GM18502 (cell line): ENCODE measurements around the gene ATP7B.
"Not testable (repeated sequence)": the region's sequence is repeated elsewhere in the genome, so short reads cannot be mapped to it uniquely, and the experiment has no call there.

Experiments
- ATAC-seq: cut with Tn5 transposase; IDR thresholded peaks from one replicate; pipeline ENCODE4 v1.9.1; 2021; ENCODE audit warnings: mild to moderate bottlenecking; ENCODE audit not compliant: unreplicated experiment, poor library complexity

ATP7B gene

DNA sequence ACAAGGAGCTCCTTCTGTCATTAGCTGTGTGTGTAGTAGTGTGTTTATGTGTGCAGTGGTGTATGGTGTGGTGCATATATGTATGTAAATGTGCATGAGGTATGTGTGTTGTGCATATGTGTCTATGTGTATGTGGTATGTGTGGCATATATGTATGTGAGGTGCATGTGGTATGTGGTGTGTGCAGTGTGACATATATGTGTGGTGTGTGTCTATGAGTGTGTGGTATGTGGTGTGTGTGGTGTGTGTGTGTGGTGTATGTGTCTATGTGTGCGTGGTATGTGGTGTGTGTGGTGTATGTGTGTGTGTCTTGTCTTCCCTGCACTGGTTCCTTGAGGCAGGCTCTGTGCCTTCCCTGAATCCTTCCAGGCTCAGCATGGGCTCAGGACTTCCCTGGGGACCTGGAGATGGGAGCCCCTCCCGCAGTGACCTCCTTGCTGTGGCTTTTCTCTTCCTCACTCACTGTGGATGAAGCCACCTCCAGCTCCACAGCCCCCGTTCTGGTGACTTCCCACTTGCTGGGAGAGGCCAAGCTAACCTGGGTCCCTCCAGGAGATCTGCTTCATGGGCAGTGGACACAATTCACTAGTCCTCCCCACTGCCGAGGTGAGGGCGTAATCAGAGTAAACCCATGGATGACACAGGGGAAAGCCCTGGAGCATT is 85.3 kb downstream of the ATP7B start:
- no peak for ATAC-seq

DNA sequence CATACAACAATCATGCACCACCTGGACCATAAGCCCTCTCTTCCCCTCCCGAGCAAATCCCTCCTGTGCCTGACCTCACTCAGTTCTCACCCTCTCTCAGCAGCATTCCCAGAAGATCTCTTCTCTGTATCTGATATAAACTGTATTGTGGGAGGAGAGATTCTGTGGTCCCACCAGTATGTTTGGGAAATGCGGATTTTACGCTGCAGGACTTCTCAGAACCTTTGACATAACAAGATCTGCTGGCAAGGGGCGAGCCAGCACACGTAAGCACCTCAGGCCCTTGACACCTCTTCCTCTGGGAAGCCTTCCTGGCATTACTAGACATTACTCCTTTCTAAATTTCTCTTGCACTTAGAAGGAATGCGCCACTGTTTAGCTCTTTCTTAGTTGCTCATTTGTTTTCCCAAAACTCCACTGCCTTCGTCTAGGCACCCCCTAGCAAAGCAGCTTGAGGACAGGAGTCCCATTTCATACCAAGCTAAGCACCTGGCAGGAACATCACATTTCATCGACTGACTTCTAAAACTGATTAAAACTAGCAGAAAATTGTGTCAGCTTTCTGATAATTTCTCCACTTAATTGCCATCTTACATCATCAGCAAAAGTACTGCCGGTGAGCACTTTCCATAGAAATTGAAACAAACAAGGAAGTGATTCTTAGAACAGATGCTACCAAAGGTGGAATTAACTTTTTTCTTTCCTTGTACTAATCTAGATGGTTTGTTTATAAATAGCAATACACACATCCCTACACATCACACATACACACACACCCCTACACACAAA is 86.3 kb downstream of the ATP7B start:
- no peak for ATAC-seq

DNA sequence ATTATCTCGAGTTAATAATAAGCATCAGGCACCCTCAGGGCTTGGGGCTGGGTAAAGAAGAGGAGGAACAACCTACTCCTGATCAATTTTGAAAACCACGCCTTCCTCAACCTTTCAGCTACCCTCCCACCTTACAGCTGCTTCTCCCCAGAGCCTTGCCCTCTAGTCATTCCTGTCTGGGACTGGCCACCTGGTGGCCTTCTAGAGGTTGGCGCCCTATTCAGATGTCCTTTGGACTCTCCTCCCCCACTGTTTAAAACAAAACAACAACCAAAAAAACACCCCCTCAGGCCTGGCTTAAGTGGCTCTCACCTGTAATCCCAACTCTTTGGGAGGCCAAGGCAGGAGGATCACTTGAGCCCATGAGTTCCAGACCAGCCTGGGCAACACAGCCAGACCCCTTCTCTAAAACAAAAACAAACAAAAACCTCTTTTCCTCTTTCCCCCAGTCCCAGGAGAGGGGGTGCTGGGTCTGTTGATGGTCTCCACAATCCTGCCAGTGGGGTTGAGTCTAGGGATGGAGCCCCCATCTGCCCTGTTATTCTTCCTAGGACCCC is 87.2 kb downstream of the ATP7B start:
- no peak for ATAC-seq

DNA sequence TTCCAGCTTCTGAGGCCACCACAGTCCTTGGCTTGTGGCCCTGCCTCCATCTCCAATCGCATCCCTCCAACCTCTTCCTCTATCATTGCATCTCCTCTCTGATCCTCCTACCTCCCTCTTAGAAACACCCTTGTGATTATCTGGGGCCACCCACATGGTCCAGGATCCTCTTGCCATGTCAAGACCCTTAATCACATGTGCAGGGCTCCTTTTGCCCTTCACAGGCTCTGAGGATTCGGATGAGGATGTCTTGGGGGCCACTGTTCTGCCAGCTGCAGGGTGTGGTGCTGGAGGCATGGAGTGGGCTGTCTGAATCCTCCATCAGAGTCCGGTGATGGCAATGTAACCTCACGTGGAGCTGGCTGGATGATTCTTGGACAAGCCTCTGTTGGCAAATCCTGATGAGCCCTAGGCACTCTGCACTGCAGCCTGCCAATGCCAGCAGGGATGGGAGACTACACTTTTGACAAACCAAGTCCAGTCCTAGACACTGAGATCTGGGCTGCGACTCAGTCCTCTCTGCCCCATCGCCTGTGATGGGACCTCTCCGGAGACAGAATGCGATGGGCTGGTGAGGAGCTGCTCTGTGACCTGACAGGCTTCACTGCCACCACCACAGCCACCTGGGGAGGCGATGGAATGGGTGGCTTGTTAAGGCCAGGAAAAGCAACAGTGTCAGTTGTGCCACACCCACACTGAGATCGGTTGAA is 88.3 kb downstream of the ATP7B start:
- ATAC-seq, result no peak

DNA sequence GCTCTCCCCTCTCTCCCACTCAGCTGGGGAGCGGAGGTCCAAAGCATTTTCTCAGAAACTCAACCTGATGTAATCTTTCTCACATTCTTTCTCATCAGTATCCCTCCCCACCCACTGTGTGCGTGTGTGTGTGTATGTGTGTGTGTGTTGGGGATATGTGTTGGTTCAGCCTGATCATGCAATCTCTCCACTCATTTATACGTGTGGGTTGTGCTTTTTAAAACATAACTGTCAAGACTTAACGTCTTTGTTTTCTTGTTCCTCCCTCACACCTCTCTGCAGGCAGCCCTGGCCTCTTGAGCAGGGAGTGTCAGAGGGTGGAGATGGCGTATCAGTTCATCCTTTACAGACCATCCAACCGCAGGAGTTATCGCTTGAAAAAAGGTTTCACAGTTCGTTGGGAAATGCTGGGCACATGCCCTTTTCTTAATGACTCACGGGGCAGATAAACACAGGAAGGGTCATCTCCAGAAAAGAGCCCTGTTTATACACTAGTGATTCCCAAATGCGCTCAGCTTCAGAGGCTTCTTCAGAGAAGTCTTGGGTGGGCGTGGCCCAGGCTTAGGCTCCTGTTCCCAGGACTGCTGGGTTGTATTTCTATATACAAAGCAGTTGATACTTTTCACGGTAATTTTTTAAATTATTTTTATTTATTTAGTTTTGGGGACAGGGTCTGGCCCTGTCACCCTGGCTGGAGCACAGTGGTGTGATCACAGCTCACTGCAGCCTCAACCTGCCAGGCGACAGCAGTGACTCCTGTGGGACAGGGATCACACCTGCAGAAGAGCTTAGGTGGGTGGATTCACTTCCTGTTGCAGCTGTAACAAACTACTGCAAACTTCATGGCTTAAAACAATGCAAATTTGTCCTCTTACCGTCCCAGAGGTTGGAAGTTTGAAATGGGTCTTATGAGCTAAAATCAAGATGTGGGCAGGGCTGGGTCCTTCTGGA is 89.2 kb downstream of the ATP7B start:
- no peak for ATAC-seq

DNA sequence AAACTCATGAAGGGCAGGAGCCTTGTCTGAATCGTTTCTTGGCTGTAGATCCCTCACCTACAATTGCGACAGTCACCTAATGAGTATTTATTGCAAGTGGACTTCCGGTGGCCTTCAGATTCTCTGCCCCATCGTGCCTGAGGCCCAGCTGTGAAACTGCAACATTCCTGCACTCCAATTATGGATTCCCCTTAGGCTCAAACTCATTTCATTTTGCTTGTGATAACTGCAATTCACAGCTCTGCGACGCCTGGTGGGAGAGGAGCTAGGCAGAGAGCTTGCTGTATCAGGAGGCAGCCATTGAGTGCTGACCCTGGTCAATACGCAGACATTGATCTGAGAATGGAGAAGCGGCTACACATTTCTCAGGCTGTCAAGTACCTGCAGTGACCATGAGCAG is 90.5 kb downstream of the ATP7B start:
- ATAC-seq, result no peak

DNA sequence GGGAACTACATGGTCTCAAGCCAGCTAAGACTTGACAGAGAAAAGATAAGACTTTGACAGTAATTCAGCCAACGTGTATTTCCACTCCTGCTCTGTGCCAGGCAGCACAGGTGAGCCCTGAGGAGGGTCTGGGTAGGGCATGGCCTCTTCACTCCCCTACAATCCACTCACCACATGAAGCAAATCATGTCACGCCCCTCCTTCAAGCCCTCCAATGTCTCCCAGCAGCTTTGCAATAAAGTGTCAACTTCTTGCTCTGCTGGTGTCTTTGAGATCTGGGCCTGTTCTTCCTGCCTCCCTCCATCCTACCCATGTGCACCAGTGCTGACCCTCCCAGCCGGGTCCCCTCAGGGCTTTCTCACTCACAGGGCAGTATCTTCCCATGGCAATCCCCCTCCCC is 91.0 kb downstream of the ATP7B start:
- no peak for ATAC-seq

DNA sequence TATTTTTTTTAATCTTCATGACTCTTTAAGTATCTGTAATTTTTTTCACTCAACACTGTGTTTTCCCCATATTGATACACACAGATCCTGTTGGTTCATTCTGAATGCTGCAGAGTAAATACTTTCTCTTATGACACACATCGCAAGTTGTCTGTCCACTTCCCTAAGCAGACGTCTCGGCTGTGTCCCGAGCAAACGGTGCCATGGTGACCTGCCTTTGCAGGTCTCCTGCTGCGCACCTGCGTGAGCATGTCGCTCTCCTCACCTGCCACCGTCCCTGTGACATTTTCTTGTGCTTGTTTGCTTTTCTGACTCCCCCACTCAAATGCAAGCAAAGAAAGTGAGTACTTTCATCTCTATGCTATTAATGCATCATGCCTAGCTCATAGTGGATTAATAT is 91.7 kb downstream of the ATP7B start:
- ATAC-seq, result no peak

DNA sequence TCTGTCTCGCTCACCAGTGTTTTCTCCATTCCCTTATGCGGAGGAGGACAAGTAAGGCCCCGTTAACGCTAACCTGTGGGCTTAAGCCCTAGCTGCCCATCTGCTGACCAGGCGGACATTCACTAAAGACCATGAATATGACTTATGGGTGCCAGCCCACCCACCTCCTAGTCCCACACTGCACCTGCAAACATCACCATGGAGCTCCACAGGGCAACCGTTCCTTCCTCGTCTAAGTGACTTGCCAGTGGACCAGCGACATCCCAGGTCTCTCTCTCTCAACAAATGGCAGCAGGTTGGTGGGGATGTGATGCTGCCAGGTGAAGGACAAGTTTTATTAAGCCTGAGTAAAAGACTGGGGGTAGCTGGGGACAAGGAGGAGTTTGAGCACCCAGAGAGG is 94.3 kb downstream of the ATP7B start:
- no peak for ATAC-seq

DNA sequence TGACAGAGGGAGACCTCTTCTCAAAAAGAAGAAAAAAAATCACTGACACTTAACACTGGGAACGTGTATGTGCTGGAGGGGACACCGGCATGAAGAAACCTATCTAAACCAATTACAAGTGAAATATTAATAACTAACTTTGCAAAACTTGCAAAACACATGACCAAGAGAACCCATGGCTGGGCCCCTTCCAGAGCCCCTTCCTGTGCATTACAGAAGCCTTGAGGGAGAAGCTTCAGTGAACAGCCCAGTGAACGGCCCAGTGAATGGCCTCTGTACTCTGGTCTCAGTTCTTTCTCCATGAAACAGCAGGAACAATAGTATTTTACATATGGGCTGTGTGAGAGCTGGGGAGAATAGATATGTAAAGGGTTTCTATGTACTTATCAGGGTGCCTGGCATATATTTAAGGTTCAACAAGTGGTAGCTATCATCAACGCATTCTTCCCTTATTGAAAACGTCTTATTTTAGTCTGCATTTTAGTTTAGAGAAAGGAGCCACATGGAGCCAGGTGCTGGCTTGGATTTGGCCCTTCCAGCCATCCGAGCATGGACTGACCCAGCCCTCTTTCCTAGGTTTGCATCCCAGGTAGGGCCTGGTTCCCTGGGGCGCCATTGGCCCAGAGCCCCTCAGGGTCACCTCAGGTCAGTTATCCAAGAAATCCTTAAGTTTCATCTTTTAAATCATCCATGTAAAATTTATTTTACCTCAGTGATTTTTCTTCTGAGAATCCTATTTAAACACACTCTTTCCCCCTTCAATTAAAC is 95.0 kb downstream of the ATP7B start:
- ATAC-seq, result no peak

DNA sequence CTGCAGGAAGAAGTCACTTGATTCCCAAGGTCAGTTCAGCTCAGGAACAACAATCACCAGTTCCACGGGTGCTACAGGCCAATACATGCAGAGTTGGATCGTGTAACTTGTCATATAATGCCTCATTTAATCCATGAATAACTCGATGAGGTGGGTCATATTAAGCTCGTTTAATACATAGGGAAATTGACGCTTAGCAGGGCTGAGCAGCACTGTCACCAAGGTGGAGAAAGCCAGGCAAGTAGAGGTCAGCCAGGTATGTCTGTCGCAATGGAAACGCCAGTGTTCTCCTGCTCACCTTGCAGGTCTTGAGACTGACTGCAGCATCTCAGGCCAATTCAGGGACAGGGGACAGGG is 97.1 kb downstream of the ATP7B start:
- ATAC-seq, result no peak

DNA sequence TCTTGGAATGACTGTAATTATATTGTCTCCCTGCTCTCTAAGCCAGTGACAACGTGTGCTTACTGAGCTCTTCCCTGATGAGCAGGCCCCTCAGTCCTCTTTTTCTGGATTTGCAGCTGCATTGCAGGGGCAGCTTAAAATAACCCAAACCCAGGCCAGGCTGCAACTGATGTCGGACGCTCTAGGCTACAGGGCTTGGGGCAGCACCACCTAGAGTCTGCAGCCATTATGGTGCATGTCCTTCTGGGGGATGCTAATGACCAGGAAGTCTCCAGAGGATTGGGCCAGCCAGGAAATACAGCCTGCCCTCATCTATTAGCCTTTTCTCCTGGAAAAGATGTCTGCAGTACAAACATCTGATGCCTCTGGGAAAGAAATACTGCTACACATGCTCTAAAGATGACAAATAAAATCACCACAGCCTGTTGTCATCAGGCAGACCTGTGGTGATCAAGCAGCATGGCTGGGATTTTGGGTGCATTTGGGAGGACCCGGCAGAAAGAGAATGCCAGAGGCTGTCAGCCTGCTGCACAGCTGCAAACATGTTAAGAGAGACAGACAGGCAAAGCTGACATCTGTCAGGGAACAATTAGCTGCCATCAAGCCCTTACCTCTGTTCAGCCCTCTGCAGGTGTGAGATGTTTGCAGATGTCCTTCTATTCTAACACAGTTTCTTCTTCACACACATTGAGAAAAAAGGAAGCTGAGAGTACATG is 97.7 kb downstream of the ATP7B start:
- no peak for ATAC-seq

DNA sequence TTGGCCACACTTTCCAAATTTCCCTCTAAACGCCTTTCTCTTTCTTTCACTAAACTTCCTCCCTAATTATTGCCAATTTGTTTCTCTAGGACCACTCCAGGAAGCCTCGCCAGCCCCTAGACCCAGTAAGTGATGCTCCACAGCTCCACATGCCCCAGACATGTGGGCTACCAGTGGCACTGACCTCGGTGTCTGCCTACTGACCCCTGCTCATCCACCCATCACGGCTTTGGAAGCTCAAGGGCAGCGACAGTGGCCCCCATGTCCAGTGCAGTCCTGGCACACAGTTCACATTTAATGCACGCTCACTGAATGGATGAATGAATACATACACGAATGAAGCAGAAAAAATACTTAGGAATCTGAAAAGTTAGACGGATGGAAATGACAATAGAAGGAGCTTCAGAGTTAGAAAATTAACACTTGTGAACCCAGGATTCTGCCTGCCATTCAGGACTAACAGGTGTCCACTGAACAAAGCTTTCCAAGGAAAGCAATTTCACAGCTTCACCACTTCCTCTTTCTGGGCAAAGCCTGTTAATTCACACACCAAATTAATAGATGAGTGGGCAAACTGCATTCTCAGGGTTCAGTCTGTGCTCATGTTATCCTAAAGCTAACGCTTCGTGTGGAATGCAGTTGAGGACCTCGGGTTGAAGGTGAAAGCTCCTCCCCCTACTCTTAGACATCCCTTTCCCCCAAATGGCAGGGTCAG is 98.6 kb downstream of the ATP7B start:
- ATAC-seq, result no peak

DNA sequence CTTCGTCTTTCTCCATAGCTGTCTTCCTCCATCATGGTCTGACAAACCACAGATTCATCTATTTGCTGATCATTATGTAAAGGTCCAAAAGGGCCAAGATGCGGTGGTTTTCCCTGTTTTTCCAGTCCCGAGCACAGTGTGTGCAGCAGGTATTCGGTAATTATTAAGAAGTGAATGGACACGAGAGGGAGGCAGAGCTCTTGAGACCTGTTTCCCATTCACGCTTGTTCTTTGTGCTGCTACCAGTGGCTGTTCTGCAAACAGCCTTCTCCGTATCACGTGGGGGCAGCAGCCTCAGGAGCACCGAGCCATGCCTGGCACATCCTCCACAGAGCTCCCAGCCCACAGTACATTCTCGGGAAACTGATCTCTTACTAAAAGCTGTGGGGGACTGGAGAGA is 99.2 kb downstream of the ATP7B start:
- no peak for ATAC-seq

DNA sequence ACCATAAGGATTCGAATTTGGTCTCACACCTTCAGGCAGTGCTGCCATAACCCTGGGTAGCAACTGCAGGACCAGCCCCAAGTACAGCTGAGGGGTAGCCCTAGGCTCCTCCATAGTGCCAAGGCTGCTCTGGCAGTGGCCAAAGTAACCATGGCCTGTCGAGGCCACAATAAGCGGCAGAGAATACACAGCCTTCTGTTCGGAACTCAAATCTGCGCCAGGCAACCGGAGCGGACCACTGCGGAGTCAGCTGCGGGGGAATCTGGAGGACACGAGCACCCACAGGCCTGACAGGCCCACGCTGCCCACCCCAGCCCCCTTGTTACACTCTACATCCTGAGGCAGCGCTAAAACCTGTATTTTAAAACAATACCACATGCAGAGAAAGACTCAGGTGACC is 100.7 kb downstream of the ATP7B start:
- no peak for ATAC-seq

DNA sequence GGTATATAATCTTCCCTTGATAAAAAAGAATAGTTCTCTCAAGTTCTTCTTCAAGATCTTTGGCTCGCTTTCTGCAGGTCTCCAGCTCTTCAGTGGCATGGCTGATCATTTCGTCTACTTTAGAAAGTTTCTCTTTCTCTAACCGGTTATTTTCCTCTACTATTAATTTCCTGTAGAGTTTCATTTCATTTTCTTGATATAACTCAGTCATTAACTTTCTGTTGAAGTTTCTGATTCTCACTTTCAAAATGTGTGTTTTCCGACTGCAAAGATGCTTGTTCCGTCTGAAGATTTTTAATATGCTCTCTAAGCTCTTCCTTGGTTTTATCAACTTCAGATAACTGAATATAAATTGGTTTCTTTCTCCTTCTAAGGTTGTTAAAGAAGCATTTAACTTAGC is 102.0 kb downstream of the ATP7B start:
- not testable (repeated sequence) for ATAC-seq

DNA sequence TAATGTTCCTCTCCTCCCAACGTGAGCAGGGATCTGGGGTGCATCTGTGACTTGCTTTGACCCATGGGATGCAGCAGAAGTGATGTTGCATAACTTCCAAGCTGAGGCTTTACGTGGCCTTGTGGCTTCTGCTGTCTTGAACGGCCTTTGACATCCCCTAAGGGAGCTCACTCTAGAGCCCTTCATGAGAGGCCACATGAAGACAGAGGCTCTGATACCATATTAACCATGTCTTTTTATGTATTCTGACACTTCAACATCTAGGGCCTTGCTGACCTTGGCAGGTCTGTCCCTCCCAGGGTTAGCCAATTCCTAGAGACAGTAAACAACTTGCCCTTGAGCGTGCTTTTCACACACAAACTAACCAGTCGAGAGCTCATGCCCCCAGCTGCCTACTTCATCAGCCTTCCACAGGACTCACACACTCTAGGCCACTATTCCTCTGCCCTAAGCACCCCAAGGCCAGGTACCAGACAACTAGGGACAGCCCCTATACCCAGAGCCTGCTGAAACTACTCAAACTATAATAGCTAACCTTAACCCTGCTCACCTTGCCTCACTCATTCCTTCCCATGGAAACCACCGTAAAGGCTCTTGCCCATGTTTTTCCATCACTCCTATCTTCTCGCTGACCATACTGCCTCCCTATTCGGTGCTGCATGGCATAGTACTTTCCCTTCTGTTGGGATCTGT is 104.1 kb downstream of the ATP7B start:
- no peak for ATAC-seq

DNA sequence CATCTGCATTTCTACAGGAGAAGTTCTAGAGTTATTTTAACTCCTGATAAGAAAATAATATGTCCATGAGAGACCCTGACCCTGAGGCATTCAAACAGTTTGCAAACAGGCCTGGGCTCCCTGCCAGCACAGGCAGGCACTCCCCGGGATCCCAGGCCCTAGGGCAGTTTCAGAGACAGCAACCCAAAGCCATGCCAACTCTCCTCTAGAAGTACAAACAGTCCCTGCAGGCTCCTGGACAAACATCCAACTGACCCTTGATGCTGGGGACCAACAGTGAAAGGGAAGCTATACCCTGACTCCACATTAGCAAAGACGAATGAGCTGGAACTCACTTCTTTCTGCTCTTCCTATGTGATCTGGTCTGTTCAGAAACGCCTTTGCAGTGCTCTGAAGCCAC is 104.7 kb downstream of the ATP7B start:
- no peak for ATAC-seq
